ENCODE data around the gene ILF3. TPM values are rescaled to one million over a fixed set of nuclear protein-coding genes. Genes with fewer than 3 reads are reported as not detected.

ILF3 gene
- total and polyA plus RNA-seq, 2 experiments from 2014 or later, result 573 to 616 TPM

- H3F3A ChIP-seq (replicated peaks; ENCODE audit: low read depth), result peaks cover 25% of the 10 kb centered on the region; the same call in 1 of the 2 replicates
- H3K9me2 ChIP-seq (ENCODE audit: insufficient read depth), result no peaks in the 10 kb centered on the region
- H3K4me2 ChIP-seq, result no peak overlapping the region
- ATAC-seq, result no peak
- no peak overlapping the region; the same call in 2 of the 3 replicates for H3K4me3 Mint-ChIP-seq
- peaks cover 15% of the 10 kb centered on the region for H3K4me1 Mint-ChIP-seq
- H3K79me2 ChIP-seq (replicated peaks; ENCODE audit: insufficient read depth), result peaks cover 18% of the 10 kb centered on the region
- peaks cover 3% of the 10 kb centered on the region; the same call in 1 of the 2 replicates for H3K36me3 ChIP-seq (ENCODE audit: insufficient read depth)
- H3K27me3 ChIP-seq (ENCODE audit: insufficient read depth), result no peaks in the 10 kb centered on the region
- peaks cover 22% of the 10 kb centered on the region for H3K36me3 Mint-ChIP-seq (ENCODE audit: low read depth)
- H4K20me1 ChIP-seq (replicated peaks; ENCODE audit: insufficient read depth), result no peaks in the 10 kb centered on the region
- no peak overlapping the region for H3K27ac ChIP-seq (ENCODE audit: low read depth)
- TF ChIP-seq JUNB (IDR thresholded peaks at IDR 0.05; ENCODE audit: unreplicated experiment) (no peak), EZH2phosphoT487 (IDR thresholded peaks at IDR 0.05; ENCODE audit: unreplicated experiment) (no peak), REST (IDR thresholded peaks at IDR 0.05; ENCODE audit: unreplicated experiment) (no peak), CREB1 (CRISPR knock-in tag; IDR thresholded peaks at IDR 0.05; ENCODE audit: low read depth) (no peak), POLR2AphosphoS5 (IDR thresholded peaks at IDR 0.05; ENCODE audit: low read depth) (no peak), ZNF331 (CRISPR knock-in tag; IDR thresholded peaks at IDR 0.05; ENCODE audit: low read depth) (no peak), ZNF462 (CRISPR knock-in tag; IDR thresholded peaks at IDR 0.05) (no peak), CTCF (conservative IDR thresholded peaks at IDR 0.05; ENCODE audit: low read depth in 2 of 2) (no peak), ZNF114 (CRISPR knock-in tag; IDR thresholded peaks at IDR 0.05) (no peak), EZH2 (IDR thresholded peaks at IDR 0.05; ENCODE audit: low read depth, unreplicated experiment) (no peak), ETS1 (IDR thresholded peaks at IDR 0.05) (no peak)
- peaks cover 16% of the 10 kb centered on the region for H3K27me3 Mint-ChIP-seq (ENCODE audit: insufficient read depth, low read depth, poor library complexity)
- DNase-seq (ENCODE audit: low spot score), result no peak
- no peak overlapping the region for H2AFZ ChIP-seq
- no peaks in the 10 kb centered on the region for H3K9me3 Mint-ChIP-seq
- H3K4me3 ChIP-seq, result no peak overlapping the region
- no peak overlapping the region for H3K27ac Mint-ChIP-seq
- peaks cover 13% of the 10 kb centered on the region for H3K4me1 ChIP-seq (ENCODE audit: insufficient read depth)
Measured at GRCh38 chr19:10648360-10648759, 5.8 kb upstream of the ILF3 start.
